ENCODE data around the gene ARCN1.
"Not testable (repeated sequence)": the region's sequence is repeated elsewhere in the genome, so short reads cannot be mapped to it uniquely, and the experiment has no call there.

Gene ARCN1

DNA sequence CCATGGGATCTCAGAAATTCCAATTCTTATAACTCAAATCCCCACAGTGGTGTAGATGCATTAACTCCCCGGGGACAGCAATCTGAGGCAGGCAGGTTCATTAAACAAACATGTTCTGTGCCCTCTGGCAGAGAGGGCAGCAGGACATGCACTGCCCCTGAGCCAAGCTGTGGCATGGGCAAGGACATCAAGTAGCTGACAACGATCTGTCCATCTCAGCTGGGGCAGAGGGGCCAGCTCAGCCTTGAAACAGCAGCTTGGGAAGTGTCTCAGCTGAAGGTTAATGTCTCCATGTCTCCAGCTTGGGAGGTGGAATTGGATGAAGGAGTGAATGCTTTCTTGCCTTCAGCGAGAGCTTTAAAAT, 27.6 kb upstream of the ARCN1 start:
- no peak for DNase-seq

DNA sequence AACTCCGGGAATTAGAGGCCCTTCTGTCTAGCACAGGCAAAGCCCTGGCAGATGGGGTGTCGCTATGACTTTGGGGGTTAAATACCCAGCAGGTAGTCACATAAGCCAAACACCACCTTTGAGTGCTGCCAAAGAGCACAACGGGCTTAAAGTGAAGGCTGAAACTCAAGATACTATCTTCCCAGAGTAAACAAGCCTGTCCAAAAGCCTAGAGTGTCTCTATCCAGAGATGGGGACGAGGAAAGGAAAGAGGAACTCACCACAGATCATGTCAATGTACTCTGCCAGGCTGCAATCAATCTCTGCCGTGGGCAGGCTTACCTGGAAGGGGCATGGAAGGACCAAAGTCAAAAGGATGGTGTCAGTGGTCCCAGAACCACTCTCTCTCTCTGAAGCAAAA, 26.7 kb upstream of the ARCN1 start:
- DNase-seq: no peak

GRCh38 chr11:118547132-118547531, 25.1 kb upstream of the ARCN1 start:
- DNase-seq: no peak

DNA sequence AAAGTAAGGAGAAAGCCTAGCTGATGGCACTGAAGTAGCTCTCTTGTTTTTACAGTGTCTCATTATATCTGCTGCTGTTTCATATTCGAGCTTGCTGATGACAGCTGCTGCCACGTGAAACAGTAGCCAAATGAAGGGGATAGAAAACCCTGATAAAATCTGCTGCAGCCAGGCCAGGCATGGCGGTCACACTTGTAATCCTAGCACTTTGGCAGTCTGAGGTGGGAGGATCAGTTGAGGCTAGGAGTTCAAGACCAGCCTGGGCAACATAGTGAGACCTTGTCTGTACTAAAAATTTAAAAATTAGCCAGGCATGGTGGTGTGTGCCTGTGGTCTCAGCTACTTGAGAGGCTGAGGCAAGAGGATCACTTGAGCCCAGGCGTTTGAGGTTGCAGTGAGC, 19.9 kb upstream of the ARCN1 start:
- DNase-seq: no peak

GRCh38 chr11:118560806-118561205, 11.4 kb upstream of the ARCN1 start:
- no peak for DNase-seq

- no peak for DNase-seq
These were observed 7.2 kb upstream of the ARCN1 start for GRCh38 chr11:118565051-118565450.

- no peak for DNase-seq
These were observed 2.5 kb upstream of the ARCN1 start for GRCh38 chr11:118569670-118570069.

DNA sequence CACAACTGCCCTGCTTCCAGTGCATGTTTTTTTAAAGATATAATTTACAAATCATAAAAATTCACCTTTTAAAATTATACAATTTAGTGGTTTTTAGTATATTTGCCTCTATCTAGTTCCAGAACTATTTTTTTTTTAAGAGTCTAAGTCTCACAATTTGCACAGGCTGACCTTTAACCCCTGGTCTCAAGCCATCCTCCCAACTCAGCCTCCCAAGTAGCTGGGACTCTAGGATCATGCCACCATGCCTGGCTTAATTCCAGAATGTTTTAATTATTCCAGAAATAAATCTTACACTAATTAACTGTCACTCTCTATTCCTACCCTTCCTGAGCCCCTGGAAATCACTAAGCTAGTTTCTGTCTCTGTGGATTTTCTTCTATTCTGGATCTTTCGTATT, 1.4 kb upstream of the ARCN1 start:
- DNase-seq: no peak

- DNase-seq: not testable (repeated sequence)
These were observed 528 bp upstream of the ARCN1 start for GRCh38 chr11:118571701-118572060.

- DNase-seq: peak; percentile 36
These were observed 857 bp downstream of the ARCN1 start for GRCh38 chr11:118572981-118573550.

GRCh38 chr11:118574636-118575035, 2.4 kb downstream of the ARCN1 start:
- no peak for DNase-seq

GRCh38 chr11:118577995-118578394, 5.8 kb downstream of the ARCN1 start:
- DNase-seq: not testable (repeated sequence)

- no peak for DNase-seq
These were observed 8.8 kb downstream of the ARCN1 start for GRCh38 chr11:118581057-118581456.

GRCh38 chr11:118587952-118588351, 15.7 kb downstream of the ARCN1 start:
- no peak for DNase-seq

DNA sequence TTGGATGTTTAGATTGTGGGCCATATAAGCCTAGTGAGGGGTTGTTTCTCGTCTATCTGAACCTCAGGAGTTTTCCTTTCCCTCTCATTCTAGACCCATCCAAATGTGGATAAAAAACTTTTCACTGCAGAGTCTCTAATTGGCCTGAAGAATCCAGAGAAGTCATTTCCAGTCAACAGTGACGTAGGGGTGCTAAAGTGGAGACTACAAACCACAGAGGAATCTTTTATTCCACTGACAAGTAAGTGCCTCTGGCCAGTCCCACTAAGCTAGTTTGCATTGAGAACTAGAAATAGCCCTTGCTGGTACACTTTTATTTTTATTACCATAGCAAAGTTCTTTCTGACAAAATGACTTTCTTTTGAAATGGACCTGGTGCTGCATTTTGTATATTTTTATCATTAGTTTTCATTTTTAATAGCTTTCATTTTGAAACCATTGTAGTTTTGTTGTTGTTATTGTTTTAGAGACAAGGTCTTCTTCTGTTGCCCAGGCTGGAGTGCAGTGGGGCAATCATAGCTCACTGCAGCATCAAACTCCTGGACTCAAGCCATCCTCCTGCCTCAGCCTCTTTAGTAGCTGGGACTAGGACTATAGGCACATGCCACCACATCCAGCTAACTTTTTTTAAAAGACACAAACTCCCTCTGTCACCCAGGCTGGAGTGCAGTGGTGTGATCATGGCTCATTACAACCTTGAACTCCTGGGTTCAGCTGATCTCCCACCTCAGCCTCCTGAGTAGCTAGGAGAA, 20.6 kb downstream of the ARCN1 start:
- DNase-seq: no peak

GRCh38 chr11:118594984-118595383, 22.8 kb downstream of the ARCN1 start:
- DNase-seq: peak; percentile 24

GRCh38 chr11:118596224-118597146, 24.3 kb downstream of the ARCN1 start:
- DNase-seq: no peak

DNA sequence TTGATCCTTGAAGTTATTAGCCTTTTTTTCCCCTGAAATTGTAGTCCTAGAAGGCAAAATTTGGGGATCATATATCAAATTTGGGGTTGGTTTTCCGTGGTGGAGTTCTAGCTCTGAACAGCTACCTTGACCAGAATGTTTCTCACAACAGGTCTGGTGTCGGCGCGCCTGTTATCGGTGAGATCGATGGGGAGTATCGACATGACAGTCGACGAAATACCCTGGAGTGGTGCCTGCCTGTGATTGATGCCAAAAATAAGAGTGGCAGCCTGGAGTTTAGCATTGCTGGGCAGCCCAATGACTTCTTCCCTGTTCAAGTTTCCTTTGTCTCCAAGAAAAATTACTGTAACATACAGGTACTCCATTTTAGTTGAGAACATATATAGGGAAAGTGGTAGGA, 25.3 kb downstream of the ARCN1 start:
- no peak for DNase-seq

DNA sequence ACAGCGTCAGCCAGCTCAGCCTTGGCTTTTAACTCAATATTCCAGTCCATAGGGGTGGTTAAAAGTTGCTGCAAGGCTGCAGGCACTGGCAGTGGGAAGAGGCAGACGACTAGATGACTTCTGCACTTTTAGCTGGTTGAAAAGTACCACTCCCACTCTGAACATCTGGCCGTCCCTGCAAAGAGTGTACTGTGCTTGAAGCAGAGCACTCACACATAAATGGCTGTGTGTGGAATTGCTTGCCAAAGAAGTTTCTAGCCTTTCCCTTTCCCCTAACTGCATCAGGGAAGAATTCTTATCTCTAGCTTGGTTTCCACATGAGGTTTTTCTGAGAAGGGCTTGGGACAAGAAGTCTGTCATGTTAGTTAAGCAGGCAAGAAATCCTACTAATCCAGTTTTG, 30.1 kb downstream of the ARCN1 start:
- DNase-seq: no peak

- DNase-seq: not testable (repeated sequence)
These were observed 31.5 kb downstream of the ARCN1 start for GRCh38 chr11:118603709-118604108.

GRCh38 chr11:118604566-118604965, 32.4 kb downstream of the ARCN1 start:
- no peak for DNase-seq

DNA sequence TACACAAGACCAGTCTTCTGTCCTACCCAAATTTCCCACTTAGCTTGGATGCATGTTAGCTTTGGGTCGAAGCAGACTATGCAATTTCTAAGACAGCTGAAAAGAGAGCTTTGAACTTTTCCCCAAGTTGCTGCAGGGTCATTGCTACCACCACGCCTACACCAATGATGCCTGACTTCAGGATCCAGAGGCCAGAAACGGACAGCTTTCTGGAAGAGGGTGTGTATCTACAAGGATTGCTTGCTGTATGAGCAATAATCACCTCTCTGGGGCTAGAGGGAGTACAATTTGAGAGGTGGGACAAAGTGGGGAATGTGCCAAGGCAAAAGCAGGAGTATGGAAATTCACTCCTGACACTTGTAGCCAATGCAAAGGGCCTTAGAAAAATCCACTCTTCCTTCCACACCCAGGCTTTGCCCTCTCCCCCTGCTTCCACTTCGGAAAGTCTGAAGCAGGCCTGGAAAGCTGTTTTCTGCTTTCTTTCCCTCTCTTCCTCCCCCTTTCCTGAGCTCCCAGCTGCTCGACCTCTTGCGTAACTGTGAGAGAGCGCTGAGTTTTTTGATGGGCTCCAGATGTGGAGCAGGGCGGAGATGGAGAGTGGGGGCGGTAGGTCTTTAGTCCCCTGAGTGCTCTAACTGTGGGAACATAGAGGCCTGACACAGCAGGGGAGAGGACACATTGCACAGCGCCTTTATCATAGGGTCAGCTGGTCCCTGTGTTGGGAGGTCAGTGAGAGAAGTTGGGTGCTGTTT, 33.1 kb downstream of the ARCN1 start:
- no peak for DNase-seq

DNA sequence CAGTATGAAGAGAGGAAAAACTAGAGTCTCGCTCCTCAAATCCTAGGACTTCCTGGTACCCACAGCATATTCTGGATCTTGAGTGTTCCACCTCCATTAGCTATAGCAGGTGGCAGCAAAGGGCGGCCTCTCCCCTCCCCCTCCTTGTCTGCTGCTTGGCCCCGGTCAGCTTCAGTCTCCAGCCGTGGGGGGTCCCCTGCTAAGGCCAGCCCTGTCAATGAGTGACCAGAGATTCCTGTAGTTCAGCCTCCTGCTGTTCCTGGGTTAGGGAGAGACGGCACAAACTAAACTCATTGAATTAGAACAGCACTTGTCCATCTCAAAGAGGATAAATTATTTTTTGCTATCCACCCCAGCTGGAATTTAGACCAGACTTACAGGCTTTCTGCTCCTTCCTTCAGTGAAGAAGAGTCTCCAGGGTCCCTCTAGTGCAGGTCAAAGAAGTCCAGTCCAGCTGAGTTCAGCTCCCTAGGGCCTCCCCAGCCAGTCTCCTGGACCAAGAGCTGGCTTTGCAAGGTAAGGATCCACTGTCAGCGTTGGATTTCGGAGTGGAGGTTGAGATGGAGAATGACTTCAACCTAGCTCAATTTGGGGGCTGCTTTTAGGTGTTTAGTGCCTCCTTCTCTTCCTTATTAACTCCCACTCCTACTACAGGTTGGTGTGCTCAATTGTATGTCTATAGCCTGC, 34.1 kb downstream of the ARCN1 start:
- no peak for DNase-seq
